Bronchial epithelial cell (primary cell): ENCODE data around the gene ABCC1. TPM values are rescaled to one million over a fixed set of nuclear protein-coding genes. Genes with fewer than 3 reads are reported as not detected.

Source experiments
- DNase-seq: peaks from one replicate; pipeline ENCODE4 v3.0.0-alpha.2; 2010; ENCODE audit warnings: low read depth
- FAIRE-seq: peaks from 2 replicates; lab custom pipeline; 2011; peaks lifted over from hg19 to GRCh38; lab: Jason Lieb, UNC
- H3K27me3 ChIP-seq: 2 replicates; pipeline ENCODE4 v1.5.1; 2011; ENCODE audit warnings: low read length; ENCODE audit not compliant: control insufficient read depth, insufficient read depth
- H3K36me3 ChIP-seq: 2 replicates; pipeline ENCODE4 v1.5.1; 2011; ENCODE audit warnings: low read length; ENCODE audit not compliant: control insufficient read depth, insufficient read depth
- H3K4me3 ChIP-seq: 2 replicates; pipeline ENCODE4 v1.5.1; 2011; ENCODE audit warnings: mild to moderate bottlenecking, low read depth, low read length, control low read depth
- total RNA-seq: library from RNA; depleted of rRNA; stranded (reverse); fragments of >200 nt; gene quantifications from 2 replicates; pipeline ENCODE4 v1.2.1, GENCODE V29; 2014
- TF ChIP-seq, protein P1 (sequence below): IDR thresholded peaks from 2 replicates; pipeline ENCODE4 v1.5.1; 2011; ENCODE audit warnings: mild to moderate bottlenecking, moderate library complexity, low read length, control low read depth, inconsistent platforms; ENCODE audit not compliant: insufficient read depth, severe bottlenecking

Gene ABCC1
- total RNA-seq, 1 donor from 2014 or later: 31.3 TPM

DNA sequence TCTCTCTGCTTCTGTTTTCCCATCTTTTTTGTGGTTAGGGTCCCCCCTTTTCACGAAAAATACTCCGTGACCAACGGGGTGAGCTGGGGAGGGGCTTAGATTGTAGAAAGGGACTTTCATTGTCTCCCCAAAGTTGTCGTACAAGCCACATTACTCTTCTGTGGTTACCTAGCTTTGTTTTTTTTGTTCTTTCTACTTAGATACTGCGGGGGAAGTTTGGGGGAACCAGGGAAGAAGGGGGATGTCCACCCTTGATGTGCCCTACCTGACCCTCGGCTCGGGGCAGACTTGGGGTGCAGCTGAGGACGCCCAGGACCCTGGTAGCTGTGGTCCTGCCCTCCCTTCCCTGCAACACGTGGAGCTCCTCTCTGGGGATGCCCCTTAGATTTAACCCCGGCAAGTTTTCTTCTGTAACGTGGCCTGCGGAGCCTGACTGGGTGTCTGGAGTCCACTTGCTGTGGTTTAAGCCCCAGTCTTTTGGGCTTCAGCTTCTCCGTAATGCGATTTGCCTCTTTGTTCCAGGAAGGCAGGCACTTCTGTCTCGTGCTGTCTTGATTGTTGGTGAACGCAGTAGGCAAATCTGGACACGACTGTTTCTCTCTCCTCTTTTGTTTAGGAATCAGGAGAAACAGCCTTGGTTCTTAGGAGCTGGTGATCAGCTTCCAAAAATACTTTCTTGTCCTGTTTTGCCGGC, 892 bp downstream of the ABCC1 start:
- H3K27me3 ChIP-seq: no peaks in the 10 kb centered on the region
- peak; percentile 34 for DNase-seq

DNA sequence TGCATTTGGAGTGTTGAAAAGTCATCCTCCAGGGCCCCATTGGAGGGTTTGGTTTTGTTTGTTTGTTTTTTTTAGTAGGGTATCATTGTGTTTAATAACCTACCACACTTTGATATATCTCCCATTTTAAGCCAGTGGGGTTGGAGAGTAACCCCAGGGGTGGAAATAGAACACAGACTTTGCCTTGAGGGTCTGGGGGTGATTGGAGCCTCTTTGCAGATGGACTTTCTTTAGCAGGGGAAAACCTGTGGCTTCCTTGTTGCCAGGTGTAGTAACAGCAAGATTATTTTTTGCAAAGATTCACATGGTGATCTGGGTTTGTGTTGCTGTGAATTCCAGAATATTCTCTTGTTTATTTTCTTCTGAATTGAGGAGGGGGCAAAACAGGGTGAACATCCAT, 1.5 kb downstream of the ABCC1 start:
- no peak for DNase-seq
- H3K36me3 ChIP-seq: peaks cover 1% of the 10 kb centered on the region
- H3K27me3 ChIP-seq: no peaks in the 10 kb centered on the region
- FAIRE-seq: no peak
- H3K4me3 ChIP-seq: peak overlapping the region; percentile 68
- TF ChIP-seq, protein P1, sequence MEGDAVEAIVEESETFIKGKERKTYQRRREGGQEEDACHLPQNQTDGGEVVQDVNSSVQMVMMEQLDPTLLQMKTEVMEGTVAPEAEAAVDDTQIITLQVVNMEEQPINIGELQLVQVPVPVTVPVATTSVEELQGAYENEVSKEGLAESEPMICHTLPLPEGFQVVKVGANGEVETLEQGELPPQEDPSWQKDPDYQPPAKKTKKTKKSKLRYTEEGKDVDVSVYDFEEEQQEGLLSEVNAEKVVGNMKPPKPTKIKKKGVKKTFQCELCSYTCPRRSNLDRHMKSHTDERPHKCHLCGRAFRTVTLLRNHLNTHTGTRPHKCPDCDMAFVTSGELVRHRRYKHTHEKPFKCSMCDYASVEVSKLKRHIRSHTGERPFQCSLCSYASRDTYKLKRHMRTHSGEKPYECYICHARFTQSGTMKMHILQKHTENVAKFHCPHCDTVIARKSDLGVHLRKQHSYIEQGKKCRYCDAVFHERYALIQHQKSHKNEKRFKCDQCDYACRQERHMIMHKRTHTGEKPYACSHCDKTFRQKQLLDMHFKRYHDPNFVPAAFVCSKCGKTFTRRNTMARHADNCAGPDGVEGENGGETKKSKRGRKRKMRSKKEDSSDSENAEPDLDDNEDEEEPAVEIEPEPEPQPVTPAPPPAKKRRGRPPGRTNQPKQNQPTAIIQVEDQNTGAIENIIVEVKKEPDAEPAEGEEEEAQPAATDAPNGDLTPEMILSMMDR: no peak

More for the DNA sequence above, 892 bp downstream of the ABCC1 start:
- Histone ChIP-seq H3K36me3 (peaks cover 1% of the 10 kb centered on the region), H3K4me3 (peak overlapping the region; percentile 68)
- TF ChIP-seq, protein P1: no peak
- FAIRE-seq: no peak

DNA sequence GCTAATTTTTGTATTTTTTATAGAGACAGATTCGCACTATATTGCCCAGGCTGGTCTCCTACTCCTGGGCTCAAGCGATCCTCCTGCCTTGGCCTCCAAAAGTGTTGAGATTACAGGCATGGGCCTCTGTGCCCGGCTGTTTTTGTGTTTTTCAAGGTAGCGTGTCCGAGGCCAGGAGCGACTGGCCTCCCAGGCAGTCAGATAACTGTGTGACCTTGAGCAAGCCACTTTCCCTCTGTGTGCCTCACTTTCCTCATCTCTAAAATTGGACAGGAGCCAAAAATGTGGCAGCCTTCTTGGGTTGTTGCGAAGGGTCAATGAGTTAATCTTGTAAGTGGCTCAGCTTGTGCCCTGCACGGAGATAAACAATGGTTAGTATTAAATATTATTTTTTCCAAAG, 2.4 kb downstream of the ABCC1 start:
- DNase-seq (no peak), FAIRE-seq (no peak)
- no peak overlapping the region for H3K4me3 ChIP-seq
- H3K27me3 ChIP-seq: no peaks in the 10 kb centered on the region
- H3K36me3 ChIP-seq: peaks cover 1% of the 10 kb centered on the region
- TF ChIP-seq, protein P1: no peak

DNA sequence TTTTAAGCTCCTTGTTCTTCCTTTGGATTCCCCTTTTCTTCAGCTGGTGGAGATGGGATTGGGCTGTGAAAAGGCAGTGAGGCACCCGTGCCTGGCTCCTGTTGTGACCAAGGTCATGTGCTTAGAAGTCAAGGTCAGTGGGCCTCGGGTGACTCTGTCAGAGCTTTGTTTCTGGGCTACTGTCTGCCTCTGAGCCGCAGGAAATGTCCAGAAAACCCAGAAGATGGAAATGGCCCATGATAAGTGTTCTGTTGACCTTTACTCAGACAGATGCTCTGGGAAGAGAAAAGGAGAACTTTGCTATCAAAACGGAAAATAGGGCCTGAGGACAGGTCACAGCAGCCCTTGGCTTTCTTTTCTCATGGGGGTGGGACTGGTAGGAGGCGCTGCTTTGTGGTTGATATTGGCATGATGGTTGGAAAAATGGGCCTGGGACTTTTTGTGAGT, 2.9 kb downstream of the ABCC1 start:
- DNase-seq (no peak), FAIRE-seq (no peak)
- Histone ChIP-seq H3K27me3 (no peaks in the 10 kb centered on the region), H3K4me3 (no peak overlapping the region), H3K36me3 (peaks cover 1% of the 10 kb centered on the region)
- TF ChIP-seq, protein P1: no peak

DNA sequence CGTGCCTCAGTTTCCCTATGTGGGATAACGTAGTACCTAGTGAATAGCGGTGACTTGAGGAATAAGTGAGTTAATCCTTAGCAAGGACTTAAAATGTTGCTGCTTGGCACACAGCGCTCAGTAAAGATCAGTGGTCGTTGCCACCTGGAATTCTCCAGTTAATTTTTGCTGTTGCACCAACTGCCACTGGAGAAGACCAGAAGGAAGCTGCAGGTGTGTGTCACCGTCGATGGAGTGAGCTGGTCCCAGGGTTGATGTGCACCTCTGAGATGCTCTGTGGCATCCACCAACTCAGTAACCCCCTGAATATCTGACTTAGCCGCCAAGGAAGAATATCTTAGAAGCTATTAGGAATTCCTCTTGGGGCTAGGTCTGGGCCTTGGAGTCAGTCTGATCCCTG, 4.1 kb downstream of the ABCC1 start:
- peaks cover 1% of the 10 kb centered on the region for H3K36me3 ChIP-seq
- DNase-seq: no peak
- TF ChIP-seq, protein P1: no peak
- no peak for FAIRE-seq
- no peaks in the 10 kb centered on the region for H3K27me3 ChIP-seq
- H3K4me3 ChIP-seq: no peak overlapping the region
